ENCODE results near the gene TACR1. TPM values are rescaled to one million over a fixed set of nuclear protein-coding genes. Genes with fewer than 3 reads are reported as not detected.
"Not testable (repeated sequence)": the region's sequence is repeated elsewhere in the genome, so short reads cannot be mapped to it uniquely, and the experiment has no call there.

Gene TACR1
- total and polyA plus RNA-seq, 2 experiments from 2014 or later, result 3.5 to 7.3 TPM

GRCh38 chr2:75248581-75248980 lies 49.3 kb upstream of the TACR1 start:
- not testable (repeated sequence) for H3K27me3 ChIP-seq (ENCODE audit: insufficient read depth); H3K27me3 Mint-ChIP-seq (ENCODE audit: insufficient read depth, low read depth, poor library complexity); H3K27ac Mint-ChIP-seq; H3K4me3 Mint-ChIP-seq; H3K79me2 ChIP-seq (replicated peaks; ENCODE audit: insufficient read depth); H4K20me1 ChIP-seq (replicated peaks; ENCODE audit: insufficient read depth); H3K4me1 ChIP-seq (ENCODE audit: insufficient read depth); ATAC-seq; H3K4me2 ChIP-seq; H3K4me3 ChIP-seq; H2AFZ ChIP-seq; DNase-seq (ENCODE audit: low spot score); H3K27ac ChIP-seq (ENCODE audit: low read depth); H3K4me1 Mint-ChIP-seq; H3F3A ChIP-seq (replicated peaks; ENCODE audit: low read depth); H3K9me2 ChIP-seq (ENCODE audit: insufficient read depth); H3K36me3 ChIP-seq (ENCODE audit: insufficient read depth)
- peaks cover 17% of the 10 kb centered on the region for H3K36me3 Mint-ChIP-seq (ENCODE audit: low read depth)
- peaks cover 27% of the 10 kb centered on the region for H3K9me3 Mint-ChIP-seq

GRCh38 chr2:75246441-75247167 lies 47.3 kb upstream of the TACR1 start:
- no peaks in the 10 kb centered on the region for H3K4me1 Mint-ChIP-seq
- H3K27me3 Mint-ChIP-seq (ENCODE audit: insufficient read depth, low read depth, poor library complexity), result peaks cover 5% of the 10 kb centered on the region
- Histone ChIP-seq H2AFZ (0 out of 2 replicates have a peak overlapping the region, but pooled peaks have one; percentile 6), H3K27ac (ENCODE audit: low read depth) (no peak overlapping the region), H3K36me3 (ENCODE audit: insufficient read depth) (peaks cover 6% of the 10 kb centered on the region; the same call in 1 of the 2 replicates), H3F3A (replicated peaks; ENCODE audit: low read depth) (no peaks in the 10 kb centered on the region), H3K4me1 (ENCODE audit: insufficient read depth) (no peaks in the 10 kb centered on the region), H3K79me2 (replicated peaks; ENCODE audit: insufficient read depth) (no peaks in the 10 kb centered on the region), H3K4me2 (no peak overlapping the region), H3K4me3 (no peak overlapping the region), H3K27me3 (ENCODE audit: insufficient read depth) (no peaks in the 10 kb centered on the region), H4K20me1 (replicated peaks; ENCODE audit: insufficient read depth) (no peaks in the 10 kb centered on the region), H3K9me2 (ENCODE audit: insufficient read depth) (no peaks in the 10 kb centered on the region)
- ATAC-seq, result no peak
- DNase-seq (ENCODE audit: low spot score), result no peak
- no peak overlapping the region for H3K27ac Mint-ChIP-seq
- peaks cover 46% of the 10 kb centered on the region for H3K9me3 Mint-ChIP-seq
- no peak overlapping the region for H3K4me3 Mint-ChIP-seq
- H3K36me3 Mint-ChIP-seq (ENCODE audit: low read depth), result peaks cover 36% of the 10 kb centered on the region
- TF ChIP-seq ZNF114 (CRISPR knock-in tag; IDR thresholded peaks at IDR 0.05), result no peak
- no peak for TF ChIP-seq CREB1 (CRISPR knock-in tag; IDR thresholded peaks at IDR 0.05; ENCODE audit: low read depth)
- TF ChIP-seq, protein P1, sequence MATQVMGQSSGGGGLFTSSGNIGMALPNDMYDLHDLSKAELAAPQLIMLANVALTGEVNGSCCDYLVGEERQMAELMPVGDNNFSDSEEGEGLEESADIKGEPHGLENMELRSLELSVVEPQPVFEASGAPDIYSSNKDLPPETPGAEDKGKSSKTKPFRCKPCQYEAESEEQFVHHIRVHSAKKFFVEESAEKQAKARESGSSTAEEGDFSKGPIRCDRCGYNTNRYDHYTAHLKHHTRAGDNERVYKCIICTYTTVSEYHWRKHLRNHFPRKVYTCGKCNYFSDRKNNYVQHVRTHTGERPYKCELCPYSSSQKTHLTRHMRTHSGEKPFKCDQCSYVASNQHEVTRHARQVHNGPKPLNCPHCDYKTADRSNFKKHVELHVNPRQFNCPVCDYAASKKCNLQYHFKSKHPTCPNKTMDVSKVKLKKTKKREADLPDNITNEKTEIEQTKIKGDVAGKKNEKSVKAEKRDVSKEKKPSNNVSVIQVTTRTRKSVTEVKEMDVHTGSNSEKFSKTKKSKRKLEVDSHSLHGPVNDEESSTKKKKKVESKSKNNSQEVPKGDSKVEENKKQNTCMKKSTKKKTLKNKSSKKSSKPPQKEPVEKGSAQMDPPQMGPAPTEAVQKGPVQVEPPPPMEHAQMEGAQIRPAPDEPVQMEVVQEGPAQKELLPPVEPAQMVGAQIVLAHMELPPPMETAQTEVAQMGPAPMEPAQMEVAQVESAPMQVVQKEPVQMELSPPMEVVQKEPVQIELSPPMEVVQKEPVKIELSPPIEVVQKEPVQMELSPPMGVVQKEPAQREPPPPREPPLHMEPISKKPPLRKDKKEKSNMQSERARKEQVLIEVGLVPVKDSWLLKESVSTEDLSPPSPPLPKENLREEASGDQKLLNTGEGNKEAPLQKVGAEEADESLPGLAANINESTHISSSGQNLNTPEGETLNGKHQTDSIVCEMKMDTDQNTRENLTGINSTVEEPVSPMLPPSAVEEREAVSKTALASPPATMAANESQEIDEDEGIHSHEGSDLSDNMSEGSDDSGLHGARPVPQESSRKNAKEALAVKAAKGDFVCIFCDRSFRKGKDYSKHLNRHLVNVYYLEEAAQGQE (IDR thresholded peaks at IDR 0.05; ENCODE audit: unreplicated experiment), result no peak
- no peak for TF ChIP-seq EZH2 (IDR thresholded peaks at IDR 0.05; ENCODE audit: low read depth, unreplicated experiment)
- no peak for TF ChIP-seq EZH2phosphoT487 (IDR thresholded peaks at IDR 0.05; ENCODE audit: unreplicated experiment)
- TF ChIP-seq NANOG (IDR thresholded peaks at IDR 0.05; ENCODE audit: borderline replicate concordance), result no peak
- no peak for TF ChIP-seq ZNF462 (CRISPR knock-in tag; IDR thresholded peaks at IDR 0.05)
- no peak for TF ChIP-seq POLR2AphosphoS5 (IDR thresholded peaks at IDR 0.05; ENCODE audit: low read depth)
- no peak for TF ChIP-seq CTCF (conservative IDR thresholded peaks at IDR 0.05; ENCODE audit: low read depth in 2 of 2)
- no peak for TF ChIP-seq ZNF331 (CRISPR knock-in tag; IDR thresholded peaks at IDR 0.05; ENCODE audit: low read depth)

Measured in GM23338 (cell line).